Panc1 (cell line): Measurements from ENCODE around the gene BCAS3. TPM values are rescaled to one million over a fixed set of nuclear protein-coding genes. Genes with fewer than 3 reads are reported as not detected.

Experiments used
- ATAC-seq: fragments of 200-7000 bp; cut with Tn5 transposase; 2 replicates; pipeline ENCODE4 v1.9.1; 2020; ENCODE audit warnings: mild to moderate bottlenecking, moderate library complexity
- BruUV-seq: library from RNA; stranded (reverse); fragments of 400-500 nt; replicated peaks from 2 replicates; lab custom pipeline; 2021; lab: Mats Ljungman, UMichigan
- CTCF ChIA-PET: fragments of 300-600 bp; sonication (Branson Sonifier 250); formaldehyde crosslinking; loops from one replicate; lab custom pipeline; 2022; ENCODE audit warnings: antibody characterized with exemption; lab: Charles Lee
- POLR2A ChIA-PET: fragments of 300-600 bp; sonication (Branson Sonifier 250); formaldehyde crosslinking; loops from one replicate; lab custom pipeline; 2022; ENCODE audit warnings: antibody characterized with exemption; lab: Charles Lee
- DNase-seq: peaks from one replicate; pipeline ENCODE4 v3.0.0-alpha.2; 2010; ENCODE audit warnings: low read depth, low spot score
- H3K27ac ChIP-seq: 2 replicates; pipeline ENCODE4 v1.5.1; 2011; ENCODE audit warnings: mild to moderate bottlenecking, low read length, inconsistent platforms
- H3K27me3 ChIP-seq: fragments of 200-500 bp; sonication (Bioruptor generic); 2 replicates; pipeline ENCODE4 v1.6.0; 2014; ENCODE audit warnings: low read length, inconsistent platforms; ENCODE audit not compliant: control insufficient read depth, insufficient read depth
- H3K36me3 ChIP-seq: fragments of 200-500 bp; sonication (Bioruptor generic); 2 replicates; pipeline ENCODE4 v1.5.1; 2014; ENCODE audit warnings: inconsistent platforms, mild to moderate bottlenecking, low read length, moderate library complexity; ENCODE audit not compliant: control insufficient read depth, insufficient read depth
- H3K4me1 ChIP-seq: 2 replicates; pipeline ENCODE4 v1.5.1; 2011; ENCODE audit warnings: inconsistent platforms, mild to moderate bottlenecking, low read length, moderate library complexity; ENCODE audit not compliant: control insufficient read depth, insufficient read depth
- H3K4me3 ChIP-seq, 2 experiments: 2 replicates each; pipeline ENCODE4 v1.5.1; 2011 to 2012; ENCODE audit warnings: low read depth in 2 of 2, low read length in 2 of 2, mild to moderate bottlenecking in 2 of 2, inconsistent platforms in 1 of 2, moderate library complexity in 1 of 2
- H3K9me3 ChIP-seq: fragments of 200-500 bp; sonication (Bioruptor generic); 2 replicates; pipeline ENCODE4 v1.5.1; 2014; ENCODE audit warnings: low read depth, mild to moderate bottlenecking, inconsistent platforms, low read length, moderate library complexity; ENCODE audit not compliant: control insufficient read depth, insufficient read depth
- CTCF ChIP-seq: fragments of 450-650 bp; IDR thresholded peaks from 2 replicates; pipeline ENCODE4 v1.5.1; 2017; ENCODE audit warnings: mild to moderate bottlenecking
- POLR2AphosphoS5 ChIP-seq: IDR thresholded peaks from 2 replicates; pipeline ENCODE4 v1.6.1; 2012; ENCODE audit warnings: mild to moderate bottlenecking, low read depth, low read length, moderate library complexity
- REST ChIP-seq, 2 experiments: IDR thresholded peaks; 2 replicates each; pipeline ENCODE4 v1.6.1; 2011 to 2012; ENCODE audit warnings: low read depth in 2 of 2, control low read depth in 1 of 2, low read length in 1 of 2, mild to moderate bottlenecking in 1 of 2, moderate library complexity in 1 of 2; ENCODE audit not compliant: insufficient read depth in 1 of 2
- SIN3A ChIP-seq: IDR thresholded peaks from 2 replicates; pipeline ENCODE4 v1.6.1; 2012; ENCODE audit warnings: low read depth, mild to moderate bottlenecking, low read length, moderate library complexity, borderline replicate concordance; ENCODE audit not compliant: insufficient read depth
- TCF7L2 ChIP-seq: IDR thresholded peaks from 2 replicates; pipeline ENCODE4 v1.6.1; 2011; ENCODE audit warnings: mild to moderate bottlenecking, low read depth, low read length, inconsistent platforms
- in situ Hi-C: cut with HindIII; loops from 2 replicates; pipeline ENCODE4 v1.10.0; 2016; ENCODE audit warnings: low sequenced_read_pairs, low pct_unique_long_range_greater_than_20kb
- intact Hi-C: fragments of 100-400 bp; cut with micrococcal nuclease; formaldehyde crosslinking; loops from one replicate; pipeline ENCODE4 v1.10.0; 2022; ENCODE audit not compliant: unreplicated experiment
- total RNA-seq: library from RNA; stranded (reverse); gene quantifications from one replicate; pipeline ENCODE4 v1.2.1, GENCODE V29; 2021; ENCODE audit not compliant: unreplicated experiment

Gene BCAS3
- total RNA-seq, 1 experiment from 2014 or later: 9.3 TPM

DNA sequence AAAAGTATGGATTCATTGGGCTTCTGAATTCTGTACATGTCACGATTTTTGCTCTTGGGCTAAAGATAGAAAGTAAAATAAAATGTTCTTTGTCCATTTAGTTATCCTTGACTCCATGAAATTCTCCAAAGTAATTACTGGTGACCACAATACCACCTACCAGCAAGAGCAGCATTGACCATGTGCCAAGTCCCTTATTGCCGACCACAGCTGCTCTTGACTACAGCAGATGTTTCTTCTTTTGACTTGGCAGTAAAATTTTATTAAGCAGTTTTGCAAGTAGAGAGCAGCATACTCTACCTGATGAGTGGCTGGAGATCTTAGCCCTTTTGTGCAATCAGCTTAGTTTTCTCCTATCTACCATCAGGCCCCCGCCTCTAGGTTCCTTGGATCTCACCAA, 569.8 kb downstream of the BCAS3 start:
- no peak for DNase-seq
- Histone ChIP-seq H3K4me1 (0 out of 2 replicates have a peak, but pooled peaks cover 2% of the 10 kb centered on the region), H3K27ac (peak overlapping the region; percentile 62), H3K36me3 (no peaks in the 10 kb centered on the region), H3K4me3 (no peak overlapping the region), H3K27me3 (no peaks in the 10 kb centered on the region), H3K9me3 (no peaks in the 10 kb centered on the region)
- ChIA-PET CTCF (no interaction called here), POLR2A (no interaction called here)
- in situ Hi-C loops (no loop called here), intact Hi-C loops (no loop called here)
- no TSS peak for BruUV-seq
- ATAC-seq: no peak
- no peak for TF ChIP-seq POLR2AphosphoS5
- no peak for TF ChIP-seq SIN3A
- TF ChIP-seq TCF7L2: no peak
- TF ChIP-seq CTCF: no peak
- TF ChIP-seq REST (IDR thresholded peaks at IDR 0.05; ENCODE audit: insufficient read depth in 1 of 2, low read depth in 2 of 2, low read length in 1 of 2): no peak

DNA sequence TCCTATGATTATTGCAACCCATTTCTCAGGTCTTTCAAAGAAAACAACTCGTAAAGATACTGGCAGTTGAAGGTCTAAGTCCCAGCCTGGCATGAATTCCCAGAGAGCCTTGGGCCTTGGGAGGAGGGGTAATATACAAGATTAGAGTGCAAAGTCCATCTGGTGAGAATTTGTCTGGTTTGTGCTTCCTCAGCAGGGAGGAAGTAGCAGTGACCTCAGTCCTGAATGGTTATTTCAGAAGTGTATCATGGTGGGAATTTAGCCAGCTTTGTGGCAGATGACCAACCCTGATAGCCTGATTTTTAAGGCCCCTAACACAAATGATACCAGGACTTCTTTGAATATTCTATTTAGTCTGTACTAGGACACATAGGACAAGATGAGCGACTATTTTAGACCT, 570.7 kb downstream of the BCAS3 start:
- ATAC-seq (no peak), DNase-seq (no peak)
- ChIA-PET CTCF (no interaction called here), POLR2A (no interaction called here)
- Histone ChIP-seq H3K4me1 (0 out of 2 replicates have a peak, but pooled peaks cover 2% of the 10 kb centered on the region), H3K4me3 (no peak overlapping the region), H3K9me3 (no peaks in the 10 kb centered on the region), H3K27ac (peak overlapping the region; percentile 62; the same call in 1 of the 2 replicates), H3K36me3 (no peaks in the 10 kb centered on the region), H3K27me3 (no peaks in the 10 kb centered on the region)
- BruUV-seq: no TSS peak
- in situ Hi-C loops (no loop called here), intact Hi-C loops (no loop called here)
- TF ChIP-seq SIN3A (no peak), CTCF (no peak), TCF7L2 (no peak)
